ENCODE results near the gene RPRML.

DNA sequence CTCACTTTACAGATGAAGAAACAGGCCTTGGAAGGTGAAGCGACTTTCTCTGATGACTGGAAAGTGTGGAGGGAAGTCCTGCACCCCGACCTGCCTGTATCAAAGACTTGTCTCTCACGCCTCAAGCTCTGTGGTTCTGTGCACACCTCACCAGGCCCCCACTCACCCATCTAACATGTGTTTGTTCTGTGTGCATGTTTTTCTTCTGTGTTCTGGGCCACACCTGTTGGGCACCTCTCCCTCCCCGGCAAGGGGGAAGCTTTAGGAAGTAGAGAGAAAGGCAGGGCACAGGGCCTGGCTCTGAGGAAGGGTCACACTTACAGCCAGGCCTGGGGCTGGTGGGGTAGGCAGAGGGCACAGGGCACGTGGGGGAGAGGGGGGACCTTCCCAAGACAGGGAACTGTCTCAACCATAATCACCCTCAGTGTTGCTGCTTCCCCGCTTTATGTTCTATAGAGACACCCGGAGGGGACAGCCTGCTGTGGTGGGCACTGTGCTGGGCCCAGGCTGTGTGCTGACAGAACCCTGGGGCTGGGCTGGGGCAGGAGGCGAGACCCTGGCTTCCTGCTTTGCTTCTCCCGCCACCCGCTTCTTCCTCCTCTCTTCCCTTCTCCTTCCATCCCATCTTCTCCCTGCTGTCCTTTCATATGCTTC lies 7.3 kb downstream of the RPRML start:
- no peak for TF ChIP-seq CTCF (IDR thresholded peaks at IDR 0.05; ENCODE audit: low read length)
- no peak for TF ChIP-seq EZH2 (optimal IDR thresholded peaks at IDR 0.05; ENCODE audit: low read depth, low read length)
- no peak for TF ChIP-seq EZH2phosphoT487 (IDR thresholded peaks at IDR 0.05; ENCODE audit: low read length)
